ENCODE data around the gene ITPR3. TPM values are rescaled to one million over a fixed set of nuclear protein-coding genes. Genes with fewer than 3 reads are reported as not detected.

The ITPR3 gene
- total RNA-seq, 1 donor from 2014 or later, result 74.7 TPM

- no peak for ATAC-seq
- DNase-seq, result no peak
- no peak overlapping the region for H3K27ac ChIP-seq
- intact Hi-C loops (cut with DNase I), result no loop called here
- no peaks in the 10 kb centered on the region for H3K4me1 ChIP-seq
- no peak overlapping the region for H3K4me3 ChIP-seq
- no peaks in the 10 kb centered on the region for H3K9me3 ChIP-seq
- no peak for TF ChIP-seq CTCF (IDR thresholded peaks at IDR 0.05)
- H3K36me3 ChIP-seq, result peaks cover 98% of the 10 kb centered on the region
- no peaks in the 10 kb centered on the region for H3K27me3 ChIP-seq (ENCODE audit: low read depth)
These were observed 56.1 kb downstream of the ITPR3 start for GRCh38 chr6:33677143-33677660.

GRCh38 chr6:33677689-33678088 lies 56.6 kb downstream of the ITPR3 start:
- no peak for TF ChIP-seq CTCF (IDR thresholded peaks at IDR 0.05)
- Histone ChIP-seq H3K27me3 (ENCODE audit: low read depth) (no peaks in the 10 kb centered on the region), H3K4me3 (no peak overlapping the region), H3K4me1 (no peaks in the 10 kb centered on the region), H3K36me3 (peaks cover 98% of the 10 kb centered on the region), H3K9me3 (no peaks in the 10 kb centered on the region), H3K27ac (no peak overlapping the region)
- intact Hi-C loops (cut with DNase I), result no loop called here
- DNase-seq (no peak), ATAC-seq (no peak)

GRCh38 chr6:33678233-33678931 lies 57.3 kb downstream of the ITPR3 start:
- Histone ChIP-seq H3K27ac (no peak overlapping the region), H3K4me3 (no peak overlapping the region), H3K27me3 (ENCODE audit: low read depth) (no peaks in the 10 kb centered on the region), H3K9me3 (no peaks in the 10 kb centered on the region), H3K4me1 (no peaks in the 10 kb centered on the region), H3K36me3 (peaks cover 98% of the 10 kb centered on the region)
- ATAC-seq (no peak), DNase-seq (no peak)
- TF ChIP-seq CTCF (IDR thresholded peaks at IDR 0.05), result no peak
- intact Hi-C loops (cut with DNase I), result no loop called here

- Histone ChIP-seq H3K27ac (no peak overlapping the region), H3K4me3 (no peak overlapping the region), H3K27me3 (ENCODE audit: low read depth) (no peaks in the 10 kb centered on the region), H3K36me3 (peaks cover 98% of the 10 kb centered on the region), H3K9me3 (no peaks in the 10 kb centered on the region), H3K4me1 (no peaks in the 10 kb centered on the region)
- intact Hi-C loops (cut with DNase I), result no loop called here
- TF ChIP-seq CTCF (IDR thresholded peaks at IDR 0.05), result no peak
- DNase-seq (no peak), ATAC-seq (no peak)
These were observed 57.9 kb downstream of the ITPR3 start for GRCh38 chr6:33678932-33679490.

- Histone ChIP-seq H3K9me3 (no peaks in the 10 kb centered on the region), H3K27ac (no peak overlapping the region), H3K36me3 (peaks cover 98% of the 10 kb centered on the region), H3K4me3 (no peak overlapping the region), H3K27me3 (ENCODE audit: low read depth) (no peaks in the 10 kb centered on the region), H3K4me1 (no peaks in the 10 kb centered on the region)
- intact Hi-C loops (cut with DNase I), result no loop called here
- ATAC-seq (no peak), DNase-seq (no peak)
- no peak for TF ChIP-seq CTCF (IDR thresholded peaks at IDR 0.05)
These were observed 58.6 kb downstream of the ITPR3 start for GRCh38 chr6:33679761-33680160.

Measured in lower lobe of right lung (tissue), 2 donors.